HG03565 (cell line): ENCODE data around the gene FLII.
A peak's percentile ranks its signal among the peaks of the same experiment; 100 is the strongest.

ENCODE experiments used
- ATAC-seq: cut with Tn5 transposase; IDR thresholded peaks from one replicate; pipeline ENCODE4 v1.9.1; 2021; ENCODE audit warnings: mild to moderate bottlenecking, moderate library complexity; ENCODE audit not compliant: unreplicated experiment

The FLII gene

DNA sequence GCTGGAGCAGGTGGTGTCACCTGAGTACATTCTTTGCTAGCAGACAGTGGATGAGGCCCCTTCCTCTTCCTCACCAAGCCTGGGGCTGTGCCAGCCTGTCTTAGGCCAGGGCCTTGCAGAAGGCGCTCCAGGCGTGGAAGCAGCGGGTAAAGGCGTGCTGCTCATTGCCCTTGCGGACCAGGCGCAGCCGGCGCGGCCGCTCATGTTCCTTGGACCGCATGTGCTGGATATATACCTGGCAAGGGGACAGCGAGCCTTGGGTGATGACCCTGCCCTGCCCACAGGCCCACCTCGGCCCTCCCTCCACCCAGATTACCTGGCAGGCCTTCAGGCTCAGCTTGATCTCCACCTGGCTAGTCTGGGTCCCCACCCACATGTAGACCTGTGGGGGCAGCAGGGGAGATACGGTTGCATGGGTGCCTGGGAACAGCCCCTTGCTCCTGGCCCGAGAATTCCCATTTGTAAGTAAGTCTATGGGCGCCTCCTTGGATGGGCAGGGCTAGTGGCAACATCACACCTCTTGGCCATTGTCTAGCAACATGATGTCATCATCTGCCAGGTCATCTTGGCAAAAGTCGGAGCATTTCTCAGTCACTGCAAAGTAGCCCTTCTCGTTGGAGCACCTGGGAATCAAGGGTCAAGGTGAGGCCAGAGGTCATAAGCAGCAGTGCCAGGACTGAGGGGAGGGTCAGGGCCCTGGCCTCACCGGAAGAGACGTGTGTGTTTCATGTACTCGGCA lies 13.3 kb downstream of the FLII start:
- ATAC-seq = no peak

DNA sequence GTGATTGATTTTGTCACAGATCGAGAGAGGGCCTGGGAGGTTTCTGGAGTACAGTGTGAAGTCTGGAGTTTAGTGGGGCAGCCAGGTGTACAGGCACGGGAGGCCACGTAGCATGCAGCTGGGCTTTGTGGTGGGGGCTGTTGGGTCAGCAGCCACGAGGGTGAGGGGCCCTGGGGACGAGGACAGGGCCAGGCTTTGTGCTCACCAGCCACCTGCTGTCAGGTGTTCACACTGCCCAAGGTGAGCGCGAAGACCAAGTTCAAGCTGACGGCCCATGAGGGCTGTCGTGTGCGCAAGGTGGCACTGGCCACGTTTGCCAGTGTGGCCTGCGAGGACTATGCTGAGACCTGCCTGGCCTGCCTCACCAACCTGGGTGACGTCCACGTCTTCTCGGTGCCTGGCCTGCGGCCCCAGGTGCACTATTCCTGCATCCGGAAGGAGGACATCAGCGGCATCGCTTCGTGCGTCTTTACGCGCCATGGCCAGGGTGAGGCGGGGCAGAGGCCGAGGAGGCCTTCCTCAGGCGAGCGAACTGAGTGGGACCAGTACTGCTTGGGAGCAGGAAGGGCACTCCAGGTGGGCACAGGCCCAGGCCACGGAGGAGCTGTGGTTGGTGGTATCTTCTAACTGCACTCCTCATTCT lies 17.2 kb downstream of the FLII start:
- ATAC-seq = no peak

DNA sequence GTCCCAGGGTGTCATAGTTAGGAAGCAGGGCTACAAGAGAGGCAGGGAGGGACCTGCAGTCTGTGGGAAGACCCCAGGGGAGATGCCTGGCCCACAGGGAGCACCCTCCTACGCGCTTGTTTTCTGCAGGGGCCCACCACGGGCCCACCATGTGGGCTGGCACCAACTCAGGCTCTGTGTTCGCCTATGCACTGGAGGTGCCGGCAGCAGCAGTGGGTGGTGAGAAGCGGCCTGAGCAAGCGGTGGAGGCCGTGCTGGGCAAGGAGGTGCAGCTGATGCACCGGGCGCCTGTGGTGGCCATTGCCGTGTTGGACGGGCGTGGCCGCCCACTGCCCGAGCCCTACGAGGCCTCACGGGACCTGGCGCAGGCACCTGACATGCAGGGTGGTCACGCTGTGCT lies 18.1 kb downstream of the FLII start:
- no peak for ATAC-seq

DNA sequence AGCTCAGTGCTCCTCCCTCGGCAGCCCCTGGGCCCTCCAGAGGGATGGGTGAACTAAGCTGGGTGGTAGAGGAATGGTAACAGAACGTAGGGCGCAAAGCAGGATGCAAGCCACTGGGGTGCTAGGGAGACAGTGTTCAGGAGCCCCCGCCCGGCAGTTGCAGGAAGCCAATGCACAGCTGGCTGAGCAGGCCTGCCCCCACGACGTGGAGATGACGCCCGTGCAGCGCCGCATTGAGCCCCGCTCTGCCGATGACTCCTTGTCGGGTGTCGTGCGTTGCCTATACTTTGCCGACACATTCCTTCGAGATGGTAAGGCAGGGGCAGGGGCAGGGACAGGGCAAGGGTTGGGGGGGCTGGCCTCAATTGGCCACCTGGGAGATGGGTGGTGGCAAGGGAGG lies 20.2 kb downstream of the FLII start:
- no peak for ATAC-seq

DNA sequence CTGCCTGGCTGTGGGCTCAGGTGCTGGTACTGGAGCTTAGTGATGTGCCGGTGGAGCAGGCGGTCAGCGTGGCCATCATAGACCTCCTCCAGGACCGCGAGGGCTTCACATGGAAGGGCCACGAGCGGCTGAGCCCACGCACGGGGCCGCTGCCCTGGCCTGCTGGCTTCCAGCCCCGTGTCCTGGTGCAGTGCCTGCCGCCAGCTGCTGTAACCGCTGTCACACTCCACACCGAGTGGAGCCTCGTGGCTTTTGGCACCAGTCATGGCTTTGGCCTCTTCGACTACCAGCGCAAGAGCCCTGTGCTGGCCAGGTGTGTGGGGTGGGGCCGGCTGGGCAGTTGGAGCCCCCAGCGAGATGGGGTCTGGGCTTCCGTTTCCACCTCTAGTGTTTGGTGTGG lies 21.1 kb downstream of the FLII start:
- no peak for ATAC-seq

DNA sequence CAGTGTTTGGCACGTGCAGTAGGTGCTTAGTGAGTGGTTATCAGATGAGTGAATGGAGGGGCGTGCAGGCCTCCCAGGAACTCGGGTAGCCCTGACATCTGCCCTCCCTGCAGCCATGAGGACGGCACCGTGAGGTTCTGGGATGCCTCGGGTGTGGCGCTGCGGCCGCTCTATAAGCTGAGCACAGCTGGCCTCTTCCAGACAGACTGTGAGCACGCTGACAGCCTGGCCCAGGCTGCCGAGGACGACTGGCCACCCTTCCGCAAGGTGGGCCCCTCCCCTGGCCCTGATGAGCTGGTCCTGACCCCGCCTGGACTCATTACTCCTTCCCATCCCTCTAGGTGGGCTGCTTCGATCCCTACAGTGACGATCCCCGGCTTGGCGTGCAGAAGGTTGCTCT lies 22.0 kb downstream of the FLII start:
- ATAC-seq = no peak

DNA sequence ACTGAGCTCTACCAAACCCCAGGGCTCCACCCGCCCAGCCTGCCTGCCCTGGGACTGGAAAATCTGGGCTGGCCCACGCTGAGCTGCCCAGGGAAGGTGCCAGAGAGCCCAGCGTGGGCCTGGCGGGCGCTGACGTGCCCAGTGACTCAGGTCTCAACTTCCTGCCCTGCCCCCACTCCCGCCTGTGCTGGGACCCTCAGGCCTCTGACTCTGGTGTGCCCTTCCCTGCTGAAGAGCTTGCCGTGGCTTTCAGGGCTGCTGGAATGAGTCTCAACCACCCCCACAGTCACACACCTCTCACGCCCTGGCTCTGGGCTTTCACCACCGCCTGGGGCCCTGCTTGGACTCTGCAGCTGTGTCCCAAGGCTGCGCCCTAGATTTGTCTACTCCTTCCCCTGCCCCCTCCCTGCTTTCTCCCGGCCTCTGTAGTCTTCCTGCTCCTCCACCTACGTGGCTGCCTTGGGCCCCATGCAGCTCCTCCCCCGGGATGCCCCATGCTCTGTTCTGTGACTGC lies 22.7 kb downstream of the FLII start:
- no peak for ATAC-seq

DNA sequence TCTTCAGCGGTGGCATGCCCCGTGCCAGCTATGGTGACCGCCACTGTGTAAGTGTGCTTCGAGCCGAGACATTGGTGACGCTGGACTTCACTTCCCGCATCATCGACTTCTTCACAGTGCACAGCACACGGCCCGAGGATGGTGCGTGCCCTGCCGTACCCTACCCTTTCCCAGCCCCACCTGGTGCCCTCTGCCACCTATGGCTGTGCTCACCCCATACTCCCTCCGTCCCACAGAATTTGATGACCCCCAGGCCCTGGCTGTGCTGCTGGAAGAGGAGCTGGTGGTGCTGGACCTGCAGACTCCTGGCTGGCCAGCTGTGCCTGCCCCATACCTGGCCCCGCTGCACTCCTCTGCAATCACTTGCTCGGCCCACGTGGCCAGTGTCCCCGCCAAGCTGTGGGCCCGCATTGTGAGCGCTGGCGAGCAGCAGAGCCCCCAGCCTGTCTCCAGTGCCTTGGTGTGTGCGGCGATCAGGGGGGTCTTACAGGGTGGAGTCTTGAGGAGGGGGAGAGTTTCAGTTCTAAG lies 23.6 kb downstream of the FLII start:
- no peak for ATAC-seq

DNA sequence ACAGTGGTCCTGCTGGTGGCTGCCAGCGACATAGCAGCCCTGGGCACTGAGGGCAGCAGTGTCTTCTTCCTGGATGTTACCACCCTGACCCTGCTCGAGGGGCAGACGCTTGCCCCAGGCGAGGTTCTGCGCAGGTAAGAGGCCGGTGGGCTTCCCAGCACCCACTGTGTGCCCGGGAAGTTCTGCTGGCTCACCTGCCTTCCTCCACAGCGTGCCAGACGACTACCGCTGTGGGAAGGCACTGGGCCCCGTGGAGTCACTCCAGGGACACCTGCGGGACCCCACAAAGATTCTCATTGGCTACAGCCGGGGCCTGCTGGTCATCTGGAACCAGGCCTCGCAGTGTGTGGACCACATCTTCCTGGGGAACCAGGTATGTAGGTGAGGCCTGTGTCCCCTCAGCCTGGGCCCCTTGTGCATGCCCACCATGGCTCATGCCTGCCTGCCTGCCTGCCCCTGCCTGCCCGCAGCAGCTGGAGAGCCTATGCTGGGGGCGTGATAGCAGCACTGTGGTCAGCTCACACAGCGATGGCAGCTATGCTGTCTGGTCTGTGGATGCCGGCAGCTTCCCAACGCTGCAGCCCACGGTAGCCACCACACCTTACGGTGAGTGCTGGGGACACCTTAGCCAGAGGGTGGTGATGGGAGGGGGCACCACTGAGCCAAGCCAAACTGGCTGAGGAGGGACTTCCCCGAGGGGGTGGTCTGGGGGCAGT lies 24.6 kb downstream of the FLII start:
- no peak for ATAC-seq

DNA sequence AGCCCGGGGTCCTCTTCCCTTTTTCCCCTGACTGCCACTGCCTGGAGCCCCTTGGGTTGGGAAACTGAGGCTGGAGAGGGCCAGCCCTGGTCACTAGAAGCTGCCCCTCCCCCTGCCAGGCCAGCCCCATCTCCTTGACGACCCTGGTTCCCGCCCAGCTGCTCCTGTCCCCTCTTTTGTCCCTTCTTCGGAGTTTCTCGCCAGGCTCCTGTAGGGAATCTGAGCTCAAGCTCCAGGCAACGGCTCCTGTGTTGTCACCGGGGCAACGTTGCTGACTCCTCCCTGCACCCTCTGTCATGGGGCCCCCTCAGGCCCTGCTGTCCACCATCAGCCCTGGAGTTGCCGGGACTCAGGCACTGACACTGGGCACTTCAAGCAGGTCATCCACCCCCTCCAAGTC lies 27.4 kb downstream of the FLII start:
- no peak for ATAC-seq

DNA sequence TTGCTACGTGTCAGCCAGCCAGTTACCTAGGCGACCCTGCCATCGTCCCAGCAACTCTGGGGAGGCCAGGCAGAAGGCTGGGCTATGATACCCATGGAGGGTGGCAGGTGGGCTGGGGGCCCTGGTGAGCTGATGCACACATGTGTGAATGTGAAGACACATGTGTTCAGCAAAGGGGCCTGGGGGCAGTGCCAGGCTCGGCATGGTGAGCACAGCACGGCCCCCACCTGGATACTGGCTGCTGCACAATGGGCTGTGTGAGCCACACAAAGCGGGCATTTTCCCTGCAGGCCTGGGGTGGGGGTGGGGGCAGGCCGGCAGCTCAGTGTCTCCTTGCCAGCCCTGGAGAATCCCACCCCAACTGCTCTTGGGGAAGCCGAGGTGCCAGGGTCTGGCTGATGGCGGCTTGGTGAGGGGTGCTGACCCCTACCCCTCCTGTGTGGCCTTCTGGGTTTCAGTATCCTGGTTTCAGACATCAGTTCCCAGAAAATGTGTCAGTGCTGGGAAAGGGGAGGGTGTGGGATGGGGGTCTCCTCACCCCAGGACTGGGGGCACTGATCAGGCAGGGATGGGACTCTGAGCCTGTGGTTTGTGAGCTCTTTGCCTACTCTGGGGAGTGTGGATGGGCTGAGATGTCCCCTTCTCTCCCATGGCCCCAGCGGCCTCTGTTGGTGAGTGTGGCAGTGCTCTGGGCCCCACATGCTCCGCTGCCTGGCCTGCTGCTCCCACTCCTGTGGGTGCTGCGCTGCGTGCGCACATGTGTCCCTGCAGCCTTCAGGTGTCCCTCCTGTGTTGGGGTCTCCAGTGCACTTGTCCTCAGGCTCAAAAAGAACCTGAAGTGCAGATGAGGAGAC lies 28.0 kb downstream of the FLII start:
- ATAC-seq = no peak

DNA sequence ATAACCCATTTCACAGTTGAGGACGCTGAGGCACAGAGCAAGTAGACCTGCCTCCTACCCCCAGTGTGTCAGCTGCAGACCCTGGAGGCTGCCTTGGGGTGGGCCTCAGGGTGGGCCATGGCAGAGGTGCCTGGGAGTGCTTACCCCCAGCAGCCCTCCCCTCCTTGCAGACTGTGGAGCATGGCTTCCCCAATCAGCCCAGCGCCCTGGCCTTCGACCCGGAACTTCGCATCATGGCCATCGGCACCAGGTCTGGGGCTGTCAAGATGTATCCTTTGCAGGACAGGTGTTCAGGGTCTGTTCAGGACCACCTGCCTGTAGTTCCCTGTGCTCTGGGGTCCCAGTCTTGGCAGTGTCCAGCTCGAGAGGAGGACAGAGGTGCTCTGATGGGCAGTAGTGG lies 28.8 kb downstream of the FLII start:
- ATAC-seq = no peak

DNA sequence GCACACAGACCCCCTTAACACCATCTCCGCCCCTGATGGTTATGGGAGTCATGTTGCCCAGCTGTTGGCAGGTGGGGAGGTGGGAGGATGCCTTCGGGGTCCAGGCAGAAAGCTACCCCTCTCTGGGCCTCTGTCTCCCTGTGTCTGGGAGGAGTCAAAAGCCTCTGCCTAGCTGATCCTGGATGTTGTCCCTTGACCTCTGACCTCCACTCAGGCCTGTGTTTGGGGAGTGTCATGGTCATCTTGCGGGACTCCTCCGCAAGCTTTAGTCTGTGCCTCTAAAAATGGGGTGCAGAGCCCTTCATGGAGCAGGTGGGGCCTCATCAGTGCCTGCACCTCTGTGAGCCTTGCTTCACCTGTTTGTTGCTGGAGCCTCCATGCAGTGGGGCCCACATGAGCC lies 29.3 kb downstream of the FLII start:
- no peak for ATAC-seq

DNA sequence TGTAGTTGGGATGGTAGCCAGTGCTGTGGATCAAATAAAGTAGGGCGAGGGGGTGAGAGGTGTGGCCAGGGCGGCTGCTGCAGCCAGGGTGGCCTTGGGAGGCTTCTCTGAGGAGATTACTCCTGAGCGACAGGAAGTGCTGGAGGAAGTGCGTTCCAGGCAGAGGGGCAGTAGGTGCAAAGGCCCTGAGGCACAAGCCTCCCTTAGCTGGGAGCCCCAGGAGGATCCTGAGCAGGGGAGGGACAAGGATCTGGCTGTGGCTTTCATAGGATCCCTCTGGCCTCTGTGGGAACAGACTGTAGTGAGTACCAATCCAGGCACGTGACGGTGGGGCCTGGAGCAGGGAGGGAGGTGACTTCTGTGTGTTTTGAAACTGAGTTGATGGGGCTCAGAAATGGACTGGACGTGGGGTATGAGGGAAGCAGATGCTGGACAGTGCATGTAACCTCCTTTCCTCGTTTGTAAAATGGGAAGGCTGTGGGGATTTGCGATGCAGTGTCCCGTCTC lies 30.3 kb downstream of the FLII start:
- no peak for ATAC-seq

DNA sequence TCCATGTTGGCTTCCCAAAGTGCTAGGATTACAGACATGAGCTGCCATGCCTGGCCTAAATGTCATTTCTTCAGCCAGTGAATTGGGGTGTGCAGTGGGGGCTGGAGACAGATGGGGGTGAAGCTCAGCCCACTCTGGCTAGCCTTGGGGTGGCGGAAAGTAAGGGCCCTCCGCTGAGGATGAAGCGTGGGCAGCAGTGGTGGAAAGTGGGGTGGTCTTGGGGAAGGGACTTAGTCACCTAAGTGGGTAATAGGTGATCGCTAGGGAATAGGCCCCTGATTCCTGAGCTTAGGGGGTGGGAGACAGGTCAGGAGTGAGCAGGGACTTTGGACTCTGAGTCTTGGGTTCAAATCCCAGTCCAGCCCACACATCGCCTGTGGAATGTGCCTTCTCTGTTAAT lies 30.9 kb downstream of the FLII start:
- no peak for ATAC-seq

DNA sequence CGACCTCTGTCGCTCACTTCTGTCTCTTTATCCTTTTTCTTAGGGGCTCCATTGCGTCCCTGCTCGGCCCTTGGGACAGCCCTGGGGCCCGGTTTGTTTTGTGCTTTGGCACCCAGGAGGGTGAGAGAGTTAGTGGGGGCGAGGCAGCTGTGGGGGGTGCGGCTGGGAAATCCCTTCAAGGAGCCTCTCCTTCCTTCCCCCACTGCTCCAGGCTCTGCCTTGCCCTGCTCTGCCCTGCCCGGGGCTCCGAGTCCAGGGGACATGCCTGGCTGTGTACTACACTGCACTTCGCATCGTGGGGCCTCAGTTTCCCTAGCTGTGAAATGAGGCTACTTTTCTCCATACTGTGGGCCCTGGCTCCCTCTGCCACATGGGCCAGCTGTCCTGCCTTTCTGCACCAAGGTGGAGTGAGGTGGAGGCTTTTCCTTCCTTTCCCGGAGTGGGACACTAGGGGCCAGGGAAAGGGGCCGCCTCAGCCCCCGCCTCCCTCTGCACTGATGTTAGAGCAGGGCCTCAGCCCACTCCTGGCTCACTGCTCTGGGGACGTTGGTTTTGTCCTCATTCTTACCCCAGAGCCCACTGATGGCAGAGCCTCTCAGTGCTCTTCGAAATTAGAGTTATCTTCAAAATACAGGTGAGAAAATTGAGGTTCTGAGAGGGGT lies 32.1 kb downstream of the FLII start:
- no peak for ATAC-seq

DNA sequence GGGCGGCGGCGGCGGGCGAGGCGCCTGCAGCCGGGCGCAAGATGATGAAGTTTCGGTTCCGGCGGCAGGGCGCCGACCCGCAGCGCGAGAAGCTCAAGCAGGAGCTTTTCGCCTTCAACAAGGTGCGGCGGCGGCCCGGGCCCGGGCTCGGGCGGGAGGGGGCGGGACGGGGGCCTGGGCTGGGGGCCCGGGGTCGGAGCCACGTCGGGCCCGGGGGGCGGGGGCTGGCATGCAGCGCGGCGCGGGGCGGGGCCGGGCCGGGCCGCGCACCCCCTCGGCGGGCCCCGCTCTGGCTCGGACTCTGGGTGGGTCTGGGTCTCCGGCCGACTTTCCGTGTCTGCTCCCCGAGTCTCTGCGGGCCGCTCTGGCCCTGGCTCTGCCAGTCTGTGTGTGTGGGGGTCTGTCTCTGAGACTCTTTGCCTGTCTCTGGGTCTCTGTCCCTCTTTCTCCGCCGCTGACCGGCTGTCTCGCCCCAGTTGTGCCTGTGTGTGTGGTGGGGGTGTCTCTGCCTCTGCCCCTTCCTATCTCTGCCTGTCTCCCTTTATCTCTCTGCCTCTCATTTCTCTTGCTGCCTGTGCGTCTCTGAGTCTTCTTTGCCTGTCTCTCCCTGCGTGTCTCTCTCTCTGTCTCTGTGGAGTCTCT lies 32.8 kb downstream of the FLII start:
- no peak for ATAC-seq

DNA sequence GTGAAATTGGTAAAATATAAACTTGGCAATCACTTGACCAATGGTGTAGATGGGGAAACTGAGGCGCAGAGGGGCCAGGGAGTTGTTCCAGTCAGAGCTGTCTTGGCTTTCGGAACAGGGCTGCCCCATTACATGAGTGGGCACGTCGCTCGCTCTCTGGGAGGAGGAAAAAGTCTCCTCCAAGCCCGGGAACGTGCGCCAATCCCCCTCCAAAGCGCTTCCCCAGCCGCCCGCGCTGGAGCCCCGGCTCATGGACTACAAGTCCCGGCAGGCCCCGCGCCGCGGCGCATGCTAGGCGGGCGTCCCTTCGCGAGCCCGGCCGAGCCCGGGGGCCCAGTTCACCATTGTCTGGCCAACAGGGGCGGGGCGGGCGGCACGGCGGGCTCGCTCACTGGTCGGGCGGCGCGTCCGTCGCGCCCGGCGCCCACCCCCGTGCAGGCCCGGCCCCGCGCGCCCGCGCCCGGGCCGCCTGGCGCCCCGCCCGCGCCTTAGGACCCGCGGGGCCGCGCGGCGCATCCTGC lies 33.4 kb downstream of the FLII start, which contains the start of gene LLGL1:
Gene LLGL1 (plus strand): TSS at position 515 of the 521 bp plus-strand sequence. CDS start 48 bp downstream, outside the sequence.
- ATAC-seq = peak; percentile 82
